ENCODE data around the gene PGAP6. TPM values are rescaled to one million over a fixed set of nuclear protein-coding genes. Genes with fewer than 3 reads are reported as not detected.
A peak's percentile ranks its signal among the peaks of the same experiment; 100 is the strongest.

The PGAP6 gene
- total and polyA plus RNA-seq, 2 experiments from 2014 or later = 133 to 205 TPM

GRCh38 chr16:401468-402348, 19.9 kb upstream of the PGAP6 start, which contains the start of gene DECR2:
TSS of gene DECR2 (plus strand) at chr16:401885. CDS start at chr16:401964, 79 bp downstream.
- Histone ChIP-seq H2AFZ (peak within 1 kb of the TSS; percentile 78), H3K27me3 (no peaks in the 10 kb centered on the region), H3K4me1 (ENCODE audit: insufficient read depth) (peaks cover 27% of the 10 kb centered on the region), H3K4me3 (peak within 1 kb of the TSS; percentile 65), H3K36me3 (replicated peaks; ENCODE audit: insufficient read depth, low read depth) (no peaks in the 10 kb centered on the region), H3K9me2 (replicated peaks; ENCODE audit: insufficient read depth) (no peaks in the 10 kb centered on the region), H4K20me1 (ENCODE audit: insufficient read depth, poor library complexity, severe bottlenecking) (no peaks in the 10 kb centered on the region), H3K4me2 (peak within 1 kb of the TSS; percentile 87), H3K27ac (peak within 1 kb of the TSS; percentile 95), H3K79me2 (peaks cover 19% of the 10 kb centered on the region), H3K9me3 (ENCODE audit: low read depth) (no peaks in the 10 kb centered on the region)
- TF ChIP-seq CTCF (IDR thresholded peaks at IDR 0.05; ENCODE audit: poor library complexity) (peak; percentile 67), EZH2phosphoT487 (IDR thresholded peaks at IDR 0.05; ENCODE audit: low read depth, severe bottlenecking, unreplicated experiment) (no peak), EZH2 (IDR thresholded peaks at IDR 0.05; ENCODE audit: borderline replicate concordance) (no peak)
- peak; percentile 98 for DNase-seq (ENCODE audit: low spot score)
- whole genome bisulfite sequencing (ENCODE audit: low lambda C conversion rate, missing lambda C conversion rate) = 2% methylated on average over 59 of the region's 91 CpGs

GRCh38 chr16:400061-400591, 18.3 kb upstream of the PGAP6 start:
- Histone ChIP-seq H3K4me2 (peak overlapping the region; percentile 87), H3K9me3 (ENCODE audit: low read depth) (no peaks in the 10 kb centered on the region), H3K9me2 (replicated peaks; ENCODE audit: insufficient read depth) (no peaks in the 10 kb centered on the region), H3K36me3 (replicated peaks; ENCODE audit: insufficient read depth, low read depth) (no peaks in the 10 kb centered on the region), H3K27ac (peak overlapping the region; percentile 86), H4K20me1 (ENCODE audit: insufficient read depth, poor library complexity, severe bottlenecking) (no peaks in the 10 kb centered on the region), H2AFZ (no peak overlapping the region), H3K27me3 (no peaks in the 10 kb centered on the region), H3K4me3 (no peak overlapping the region), H3K4me1 (ENCODE audit: insufficient read depth) (peaks cover 26% of the 10 kb centered on the region), H3K79me2 (peaks cover 22% of the 10 kb centered on the region)
- TF ChIP-seq EZH2 (IDR thresholded peaks at IDR 0.05; ENCODE audit: borderline replicate concordance) (no peak), EZH2phosphoT487 (IDR thresholded peaks at IDR 0.05; ENCODE audit: low read depth, severe bottlenecking, unreplicated experiment) (no peak), CTCF (IDR thresholded peaks at IDR 0.05; ENCODE audit: poor library complexity) (no peak)
- WGBS (ENCODE audit: low lambda C conversion rate, missing lambda C conversion rate) = 83% methylated on average over 10 of the region's 10 CpGs
- no peak for DNase-seq (ENCODE audit: low spot score)

GRCh38 chr16:399340-400019, 17.7 kb upstream of the PGAP6 start:
- Histone ChIP-seq H3K9me3 (ENCODE audit: low read depth) (no peaks in the 10 kb centered on the region), H3K79me2 (peaks cover 23% of the 10 kb centered on the region), H3K9me2 (replicated peaks; ENCODE audit: insufficient read depth) (no peaks in the 10 kb centered on the region), H2AFZ (no peak overlapping the region), H3K27me3 (no peaks in the 10 kb centered on the region), H3K27ac (no peak overlapping the region), H3K4me1 (ENCODE audit: insufficient read depth) (peaks cover 23% of the 10 kb centered on the region), H4K20me1 (ENCODE audit: insufficient read depth, poor library complexity, severe bottlenecking) (no peaks in the 10 kb centered on the region), H3K4me3 (no peak overlapping the region), H3K36me3 (replicated peaks; ENCODE audit: insufficient read depth, low read depth) (no peaks in the 10 kb centered on the region), H3K4me2 (no peak overlapping the region)
- DNase-seq (ENCODE audit: low spot score) = no peak
- no peak for TF ChIP-seq EZH2phosphoT487 (IDR thresholded peaks at IDR 0.05; ENCODE audit: low read depth, severe bottlenecking, unreplicated experiment)
- no peak for TF ChIP-seq CTCF (IDR thresholded peaks at IDR 0.05; ENCODE audit: poor library complexity)
- no peak for TF ChIP-seq EZH2 (IDR thresholded peaks at IDR 0.05; ENCODE audit: borderline replicate concordance)
- 92% methylated on average over 22 of the region's 22 CpGs for WGBS (ENCODE audit: low lambda C conversion rate, missing lambda C conversion rate)

Measured in hepatocyte (in vitro differentiated cells).